Keratinocyte (primary cell): Measurements from ENCODE around the gene DDX31.

ENCODE experiments used
- CTCF ChIP-seq, 3 experiments: IDR thresholded peaks in 1 of 3; conservative IDR thresholded peaks in 1 of 3; optimal IDR thresholded peaks in 1 of 3; 2 replicates in 2 of 3; 3 replicates in 1 of 3; pipeline versions ENCODE3 to v1.5.1; 2011; ENCODE audit warnings: low read length in 3 of 3, mild to moderate bottlenecking in 3 of 3, moderate library complexity in 2 of 3, control low read depth in 1 of 3, inconsistent platforms in 1 of 3; ENCODE audit not compliant: insufficient read depth in 2 of 3; ENCODE audit errors: extremely low read depth in 1 of 3
- EZH2 ChIP-seq: IDR thresholded peaks from one replicate; pipeline ENCODE4 v1.6.1; 2012; ENCODE audit warnings: inconsistent platforms, mild to moderate bottlenecking, low read length, moderate library complexity

DNA sequence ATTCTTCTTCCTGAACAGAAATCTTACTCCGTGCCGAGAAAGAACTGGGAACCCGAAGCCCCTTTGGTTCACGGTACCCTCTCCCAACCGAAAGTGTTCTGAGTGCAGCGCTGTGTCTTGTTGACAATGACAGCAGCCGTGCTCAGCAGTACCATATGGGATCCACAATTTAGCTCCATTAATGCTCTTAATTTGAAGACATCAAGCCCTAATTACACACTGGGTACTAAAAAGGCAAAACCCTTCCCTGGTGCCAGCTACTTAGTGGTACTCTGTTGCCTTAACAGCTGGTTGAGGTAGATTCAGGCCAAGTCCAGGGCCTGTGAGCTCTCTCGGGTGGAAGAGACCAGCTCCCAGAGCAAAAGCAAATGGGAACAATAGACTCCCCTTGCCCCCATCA lies 24.5 kb downstream of the DDX31 start:
- no peak for TF ChIP-seq CTCF (optimal IDR thresholded peaks at IDR 0.05 in 1 of 3, IDR thresholded peaks at IDR 0.05 in 1 of 3, conservative IDR thresholded peaks at IDR 0.05 in 1 of 3; ENCODE audit: extremely low read depth in 1 of 3, insufficient read depth in 2 of 3, low read length in 3 of 3)
- no peak for TF ChIP-seq EZH2
